ENCODE results near the gene JAKMIP3. TPM values are rescaled to one million over a fixed set of nuclear protein-coding genes. Genes with fewer than 3 reads are reported as not detected.

JAKMIP3 gene
- total and polyA plus RNA-seq, 4 donors: 1.4 to 7.2 (median 5.3) TPM

- no peaks in the 10 kb centered on the region for H3K27me3 ChIP-seq (ENCODE audit: control insufficient read depth, insufficient read depth, low read length)
- WGBS (ENCODE audit: insufficient coverage): 70% methylated on average over 5 of the region's 6 CpGs
These were observed 10.1 kb upstream of the JAKMIP3 start for GRCh38 chr10:132055616-132056015.

GRCh38 chr10:132056663-132057062, 9.1 kb upstream of the JAKMIP3 start:
- DNase-seq (ENCODE audit: low read depth in 4 of 6, low spot score in 6 of 6): no peak
- 97% methylated on average over 8 of the region's 9 CpGs for WGBS (ENCODE audit: insufficient coverage)
- Histone ChIP-seq H3K4me1 (ENCODE audit: control insufficient read depth, insufficient read depth, low read length) (peaks cover 7% of the 10 kb centered on the region), H3K27ac (ENCODE audit: low read depth, low read length) (no peak overlapping the region), H3K27me3 (ENCODE audit: control insufficient read depth, insufficient read depth, low read length) (no peaks in the 10 kb centered on the region), H3K9me3 (ENCODE audit: control insufficient read depth, insufficient read depth, low read length) (peaks cover 5% of the 10 kb centered on the region), H3K4me3 (ENCODE audit: low read depth, low read length) (no peak overlapping the region), H3K36me3 (ENCODE audit: control insufficient read depth, insufficient read depth, low read length) (peaks cover 18% of the 10 kb centered on the region)

More at GRCh38 chr10:132055616-132056015, 10.1 kb upstream of the JAKMIP3 start:
- no peak overlapping the region for H3K27ac ChIP-seq (ENCODE audit: low read depth, low read length)
- no peak overlapping the region for H3K4me3 ChIP-seq (ENCODE audit: low read depth, low read length)
- H3K36me3 ChIP-seq (ENCODE audit: control insufficient read depth, insufficient read depth, low read length): peaks cover 18% of the 10 kb centered on the region
- no peak for DNase-seq (ENCODE audit: low read depth in 4 of 6, low spot score in 6 of 6)
- H3K4me1 ChIP-seq (ENCODE audit: control insufficient read depth, insufficient read depth, low read length): peaks cover 7% of the 10 kb centered on the region
- H3K9me3 ChIP-seq (ENCODE audit: control insufficient read depth, insufficient read depth, low read length): peaks cover 5% of the 10 kb centered on the region

- DNase-seq (ENCODE audit: low read depth in 4 of 6, low spot score in 6 of 6): no peak
- no peak overlapping the region for H3K27ac ChIP-seq (ENCODE audit: low read depth, low read length)
- 88% methylated on average over 21 of the region's 21 CpGs for WGBS (ENCODE audit: insufficient coverage)
- H3K4me3 ChIP-seq (ENCODE audit: low read depth, low read length): no peak overlapping the region
- no peaks in the 10 kb centered on the region for H3K27me3 ChIP-seq (ENCODE audit: control insufficient read depth, insufficient read depth, low read length)
- H3K4me1 ChIP-seq (ENCODE audit: control insufficient read depth, insufficient read depth, low read length): peaks cover 7% of the 10 kb centered on the region
- H3K9me3 ChIP-seq (ENCODE audit: control insufficient read depth, insufficient read depth, low read length): peaks cover under 1% of the 10 kb centered on the region
- H3K36me3 ChIP-seq (ENCODE audit: control insufficient read depth, insufficient read depth, low read length): peaks cover 18% of the 10 kb centered on the region
These were observed 8.5 kb upstream of the JAKMIP3 start for GRCh38 chr10:132057191-132057681.

- Histone ChIP-seq H3K36me3 (ENCODE audit: control insufficient read depth, insufficient read depth, low read length) (peaks cover 18% of the 10 kb centered on the region), H3K27ac (ENCODE audit: low read depth, low read length) (no peak overlapping the region), H3K27me3 (ENCODE audit: control insufficient read depth, insufficient read depth, low read length) (no peaks in the 10 kb centered on the region), H3K9me3 (ENCODE audit: control insufficient read depth, insufficient read depth, low read length) (no peaks in the 10 kb centered on the region), H3K4me3 (ENCODE audit: low read depth, low read length) (no peak overlapping the region), H3K4me1 (ENCODE audit: control insufficient read depth, insufficient read depth, low read length) (peaks cover 14% of the 10 kb centered on the region)
- DNase-seq (ENCODE audit: low read depth in 4 of 6, low spot score in 6 of 6): no peak
- WGBS (ENCODE audit: insufficient coverage): 81% methylated on average over 11 of the region's 16 CpGs
These were observed 7.5 kb upstream of the JAKMIP3 start for GRCh38 chr10:132058111-132058745.

- no peak overlapping the region for H3K4me3 ChIP-seq (ENCODE audit: low read depth, low read length)
- H3K27ac ChIP-seq (ENCODE audit: low read depth, low read length): no peak overlapping the region
- DNase-seq (ENCODE audit: low read depth in 4 of 6, low spot score in 6 of 6): no peak
- 88% methylated on average over 39 of the region's 42 CpGs for WGBS (ENCODE audit: insufficient coverage)
- no peaks in the 10 kb centered on the region for H3K27me3 ChIP-seq (ENCODE audit: control insufficient read depth, insufficient read depth, low read length)
- no peaks in the 10 kb centered on the region for H3K9me3 ChIP-seq (ENCODE audit: control insufficient read depth, insufficient read depth, low read length)
- H3K4me1 ChIP-seq (ENCODE audit: control insufficient read depth, insufficient read depth, low read length): peaks cover 17% of the 10 kb centered on the region
- peaks cover 18% of the 10 kb centered on the region for H3K36me3 ChIP-seq (ENCODE audit: control insufficient read depth, insufficient read depth, low read length)
These were observed 6.7 kb upstream of the JAKMIP3 start for GRCh38 chr10:132058793-132059759.

DNA sequence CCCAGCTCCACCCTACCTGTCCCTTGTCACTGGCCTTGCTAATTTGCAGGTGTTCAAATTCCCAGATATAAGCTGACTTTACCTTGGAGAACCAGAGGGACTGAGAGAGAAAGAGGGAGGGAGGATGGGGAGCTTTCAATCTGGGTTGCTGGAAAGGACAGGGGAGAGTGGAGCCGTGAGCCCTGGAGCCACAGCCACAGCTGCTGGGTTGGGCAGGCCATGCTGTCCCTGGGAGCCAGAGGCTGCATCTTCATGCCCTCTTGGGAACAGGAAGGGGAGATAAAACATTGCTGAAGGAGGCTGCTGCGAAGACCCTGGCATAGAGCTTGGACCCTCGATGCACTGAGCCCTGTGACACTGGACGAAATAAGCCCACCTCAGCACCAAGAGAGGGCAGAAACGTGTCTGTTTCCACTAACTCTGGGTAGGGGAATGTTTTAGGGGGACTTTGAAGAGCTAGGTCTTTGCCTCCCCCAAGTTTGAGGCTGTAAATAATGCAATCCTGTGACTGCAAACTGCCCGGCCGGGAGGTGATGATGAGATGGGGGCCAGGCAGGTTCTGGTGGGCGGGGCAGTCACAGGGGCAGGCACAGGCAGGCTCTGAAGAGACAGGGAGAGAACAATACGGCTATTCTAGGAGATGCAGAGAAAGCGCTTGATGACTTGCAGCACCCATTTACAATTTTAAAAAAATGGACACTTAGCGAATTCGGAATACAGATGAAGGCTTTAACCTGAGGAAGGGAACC, 5.8 kb upstream of the JAKMIP3 start:
- Histone ChIP-seq H3K27me3 (ENCODE audit: control insufficient read depth, insufficient read depth, low read length) (no peaks in the 10 kb centered on the region), H3K36me3 (ENCODE audit: control insufficient read depth, insufficient read depth, low read length) (peaks cover 21% of the 10 kb centered on the region), H3K27ac (ENCODE audit: low read depth, low read length) (no peak overlapping the region), H3K9me3 (ENCODE audit: control insufficient read depth, insufficient read depth, low read length) (no peaks in the 10 kb centered on the region), H3K4me3 (ENCODE audit: low read depth, low read length) (no peak overlapping the region), H3K4me1 (ENCODE audit: control insufficient read depth, insufficient read depth, low read length) (peaks cover 25% of the 10 kb centered on the region)
- WGBS (ENCODE audit: insufficient coverage): 40% methylated on average over 3 of the region's 12 CpGs
- DNase-seq (ENCODE audit: low read depth in 4 of 6, low spot score in 6 of 6): no peak

DNA sequence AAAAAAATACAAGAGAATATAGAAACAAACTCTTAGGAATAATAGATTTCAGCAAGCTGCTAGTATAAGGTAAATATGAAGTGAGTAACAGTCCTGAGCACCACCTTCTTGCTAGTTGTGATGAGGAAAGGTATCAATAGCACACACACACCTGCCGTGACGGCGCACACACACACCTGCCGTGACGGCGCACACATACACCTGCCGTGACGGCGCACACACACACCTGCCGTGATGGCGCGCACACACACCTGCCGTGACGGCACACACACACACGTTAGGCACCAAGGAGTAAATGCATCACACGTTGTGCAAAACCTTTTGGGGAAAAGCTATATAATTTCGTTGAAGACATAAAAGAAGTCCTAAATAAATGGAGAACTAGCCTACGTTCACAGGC, 4.7 kb upstream of the JAKMIP3 start:
- H3K4me3 ChIP-seq (ENCODE audit: low read depth, low read length): no peak overlapping the region
- H3K27ac ChIP-seq (ENCODE audit: low read depth, low read length): no peak overlapping the region
- peaks cover 21% of the 10 kb centered on the region for H3K36me3 ChIP-seq (ENCODE audit: control insufficient read depth, insufficient read depth, low read length)
- 97% methylated on average over 16 of the region's 18 CpGs for WGBS (ENCODE audit: insufficient coverage)
- H3K9me3 ChIP-seq (ENCODE audit: control insufficient read depth, insufficient read depth, low read length): no peaks in the 10 kb centered on the region
- no peaks in the 10 kb centered on the region for H3K27me3 ChIP-seq (ENCODE audit: control insufficient read depth, insufficient read depth, low read length)
- peaks cover 36% of the 10 kb centered on the region for H3K4me1 ChIP-seq (ENCODE audit: control insufficient read depth, insufficient read depth, low read length)
- no peak for DNase-seq (ENCODE audit: low read depth in 4 of 6, low spot score in 6 of 6)

- 88% methylated on average over 2 of the region's 6 CpGs for WGBS (ENCODE audit: insufficient coverage)
- Histone ChIP-seq H3K27ac (ENCODE audit: low read depth, low read length) (no peak overlapping the region), H3K9me3 (ENCODE audit: control insufficient read depth, insufficient read depth, low read length) (no peaks in the 10 kb centered on the region), H3K36me3 (ENCODE audit: control insufficient read depth, insufficient read depth, low read length) (peaks cover 21% of the 10 kb centered on the region), H3K4me3 (ENCODE audit: low read depth, low read length) (no peak overlapping the region), H3K4me1 (ENCODE audit: control insufficient read depth, insufficient read depth, low read length) (peaks cover 40% of the 10 kb centered on the region), H3K27me3 (ENCODE audit: control insufficient read depth, insufficient read depth, low read length) (no peaks in the 10 kb centered on the region)
- no peak for DNase-seq (ENCODE audit: low read depth in 4 of 6, low spot score in 6 of 6)
These were observed 4.3 kb upstream of the JAKMIP3 start for GRCh38 chr10:132061465-132061864.

GRCh38 chr10:132062116-132062515, 3.6 kb upstream of the JAKMIP3 start:
- H3K4me1 ChIP-seq (ENCODE audit: control insufficient read depth, insufficient read depth, low read length): peaks cover 45% of the 10 kb centered on the region
- H3K9me3 ChIP-seq (ENCODE audit: control insufficient read depth, insufficient read depth, low read length): no peaks in the 10 kb centered on the region
- DNase-seq (ENCODE audit: low read depth in 4 of 6, low spot score in 6 of 6): no peak
- no peak overlapping the region for H3K27ac ChIP-seq (ENCODE audit: low read depth, low read length)
- H3K27me3 ChIP-seq (ENCODE audit: control insufficient read depth, insufficient read depth, low read length): no peaks in the 10 kb centered on the region
- 79% methylated on average over 9 of the region's 11 CpGs for whole genome bisulfite sequencing (ENCODE audit: insufficient coverage)
- no peak overlapping the region for H3K4me3 ChIP-seq (ENCODE audit: low read depth, low read length)
- H3K36me3 ChIP-seq (ENCODE audit: control insufficient read depth, insufficient read depth, low read length): peaks cover 19% of the 10 kb centered on the region

Data from spinal cord (tissue), 10 donors.